Fibroblast of lung (primary cell): Measurements from ENCODE around the gene BUD13.

ENCODE experiments used
- CTCF ChIP-seq, 2 donors: IDR thresholded peaks in 1 of 2; conservative IDR thresholded peaks in 1 of 2; 1 replicate in 1 of 2; 2 replicates in 1 of 2; pipeline ENCODE4 v1.5.1; 2011 to 2012; ENCODE audit warnings: low read length in 2 of 2, control low read depth in 1 of 2, inconsistent platforms in 1 of 2, low read depth in 1 of 2, mild to moderate bottlenecking in 1 of 2
- EZH2 ChIP-seq: IDR thresholded peaks from 2 replicates; pipeline ENCODE4 v1.5.1; 2012; ENCODE audit warnings: low read length, control low read depth, mild to moderate bottlenecking; ENCODE audit errors: missing control alignments

GRCh38 chr11:116821050-116821918 lies 48.5 kb upstream of the BUD13 start:
- no peak for TF ChIP-seq CTCF (conservative IDR thresholded peaks at IDR 0.05 in 1 of 2, IDR thresholded peaks at IDR 0.05 in 1 of 2; ENCODE audit: low read depth in 1 of 2, low read length in 2 of 2)
- TF ChIP-seq EZH2 = no peak
